BLaER1 treated with 17β-estradiol and CSF1 and Interleukin-3, amounts not matched to agents 10 nM and 100 nM (cell line): Measurements from ENCODE around the gene SNAPC1.
"Not testable (repeated sequence)": the region's sequence is repeated elsewhere in the genome, so short reads cannot be mapped to it uniquely, and the experiment has no call there.

Experiments used
- H3K27ac ChIP-seq, 11 experiments: shearing (Covaris generic); formaldehyde crosslinking; 2 replicates each; pipeline ENCODE4 v1.8.1; 2022
- H3K27me3 ChIP-seq, 11 experiments: shearing (Covaris generic); formaldehyde crosslinking; 2 replicates each; pipeline ENCODE4 v1.8.1; 2022
- H3K36me3 ChIP-seq, 11 experiments: shearing (Covaris generic); formaldehyde crosslinking; 2 replicates each; pipeline ENCODE4 v1.8.1; 2022
- H3K4me1 ChIP-seq, 10 experiments: shearing (Covaris generic); formaldehyde crosslinking; 2 replicates each; pipeline ENCODE4 v1.8.1; 2022
- H3K4me2 ChIP-seq, 11 experiments: shearing (Covaris generic); formaldehyde crosslinking; 2 replicates each; pipeline ENCODE4 v1.8.1; 2022
- H3K4me3 ChIP-seq, 10 experiments: shearing (Covaris generic); formaldehyde crosslinking; 2 replicates each; pipeline ENCODE4 v1.8.1; 2022
- H3K9ac ChIP-seq, 11 experiments: shearing (Covaris generic); formaldehyde crosslinking; 2 replicates each; pipeline ENCODE4 v1.8.1; 2022
- H3K9me3 ChIP-seq, 11 experiments: shearing (Covaris generic); formaldehyde crosslinking; replicated peaks in 1 of 11; 2 replicates each; pipeline ENCODE4 v1.8.1; 2022
- H4K20me1 ChIP-seq, 11 experiments: shearing (Covaris generic); formaldehyde crosslinking; 2 replicates each; pipeline ENCODE4 v1.8.1; 2022
- Cebpa-rat ChIP-seq, 11 experiments: shearing (Covaris generic); IDR thresholded peaks; 2 replicates each; pipeline ENCODE4 v1.8.1; 2022

The SNAPC1 gene

DNA sequence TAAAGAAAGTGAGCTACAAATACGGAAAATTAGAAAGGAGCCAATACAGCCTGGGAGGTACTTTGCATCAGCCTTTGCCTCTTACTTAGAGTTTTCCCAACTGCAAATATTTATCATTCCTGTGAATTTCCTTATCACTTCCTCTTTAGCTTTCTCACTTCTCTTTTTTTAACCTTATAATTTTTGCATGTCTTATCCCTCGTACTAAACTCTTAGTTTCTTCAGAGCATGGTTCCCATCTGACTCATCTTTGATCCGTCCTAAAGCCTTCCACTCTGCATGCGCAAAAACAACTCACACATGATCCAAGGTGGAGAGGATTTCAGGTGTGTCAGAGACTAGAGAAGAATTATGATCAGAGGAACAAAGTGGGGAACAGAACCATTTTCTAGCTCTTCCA is 9.6 kb upstream of the SNAPC1 start:
- peak overlapping the region in 3 of 11 experiments; percentile 30 to 86 (median 82); a peak in 6 of 22 replicates for H3K27ac ChIP-seq
- peak overlapping the region; percentile 73 to 95 (median 90); a peak in 19 of 22 replicates for H3K4me2 ChIP-seq
- no peaks in the 10 kb centered on the region for H3K9me3 ChIP-seq
- no peaks in the 10 kb centered on the region for H3K27me3 ChIP-seq
- TF ChIP-seq Cebpa-rat (IDR thresholded peaks at IDR 0.05) = no peak
- H4K20me1 ChIP-seq = peaks cover 0 to 53% (median 17%) of the 10 kb centered on the region in 11 experiments; a peak in 15 of 22 replicates
- H3K36me3 ChIP-seq = peaks cover 6 to 29% (median 17%) of the 10 kb centered on the region in 11 experiments; a peak in 21 of 22 replicates
- H3K4me1 ChIP-seq = peaks cover 39 to 73% (median 53%) of the 10 kb centered on the region in 10 experiments
- no peak overlapping the region for H3K4me3 ChIP-seq
- no peak overlapping the region for H3K9ac ChIP-seq

DNA sequence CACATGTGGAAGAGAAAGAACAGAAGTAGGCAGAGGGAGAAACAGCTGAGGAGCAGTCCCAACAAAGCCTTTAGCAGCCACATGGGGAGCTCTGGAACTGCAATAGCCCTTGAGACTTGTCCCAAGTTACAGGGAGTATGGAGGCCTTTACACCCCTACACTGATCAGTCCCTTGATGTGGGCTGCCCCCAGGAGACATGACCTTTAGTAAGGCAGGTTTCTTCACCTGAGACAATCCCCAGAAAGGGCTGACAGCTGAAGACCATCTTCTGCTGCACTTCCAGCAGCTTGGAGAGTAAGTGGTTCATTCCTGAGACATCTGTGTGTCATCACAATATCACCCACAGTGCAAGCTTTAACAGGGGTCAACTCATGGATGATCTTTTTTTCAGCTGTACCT is 8.6 kb upstream of the SNAPC1 start:
- Histone ChIP-seq H3K27ac (peak overlapping the region in 1 of 11 experiments; percentile 18; a peak in 1 of 22 replicates), H3K9ac (no peak overlapping the region), H3K4me1 (peaks cover 39 to 63% (median 45%) of the 10 kb centered on the region in 10 experiments), H4K20me1 (peaks cover 0 to 43% (median 14%) of the 10 kb centered on the region in 11 experiments; a peak in 14 of 22 replicates), H3K27me3 (no peaks in the 10 kb centered on the region), H3K36me3 (peaks cover 0 to 19% (median 8%) of the 10 kb centered on the region in 11 experiments; a peak in 15 of 22 replicates), H3K4me3 (no peak overlapping the region), H3K4me2 (peak overlapping the region in 3 of 11 experiments; percentile 70 to 91 (median 87); a peak in 5 of 22 replicates), H3K9me3 (no peaks in the 10 kb centered on the region)
- TF ChIP-seq Cebpa-rat (IDR thresholded peaks at IDR 0.05) = no peak

GRCh38 chr14:61754627-61755381 is 7.4 kb upstream of the SNAPC1 start:
- Histone ChIP-seq H4K20me1 (peaks cover 0 to 31% (median 3%) of the 10 kb centered on the region in 11 experiments; a peak in 11 of 22 replicates), H3K27ac (no peak overlapping the region), H3K4me1 (peaks cover 30 to 51% (median 34%) of the 10 kb centered on the region in 10 experiments)

DNA sequence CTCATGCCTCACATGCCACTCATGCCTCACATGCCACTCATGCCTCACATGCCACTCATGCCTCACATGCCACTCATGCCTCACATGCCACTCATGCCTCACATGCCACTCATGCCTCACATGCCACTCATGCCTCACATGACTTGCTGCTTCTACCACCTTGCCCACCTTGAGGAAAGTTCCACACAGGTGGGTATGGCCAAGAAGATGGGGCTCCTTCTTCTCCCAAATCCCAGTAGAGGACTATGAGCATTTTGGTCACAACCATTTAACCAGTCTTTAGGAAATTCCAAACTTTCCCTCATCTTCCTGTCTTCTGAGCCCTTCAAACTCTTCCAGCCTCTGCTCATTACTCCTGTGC is 6.9 kb upstream of the SNAPC1 start:
- not testable (repeated sequence) for H3K27ac ChIP-seq, H3K9me3 ChIP-seq, H3K27me3 ChIP-seq, H3K9ac ChIP-seq, H3K4me3 ChIP-seq, H3K4me2 ChIP-seq
- Histone ChIP-seq H3K36me3 (peaks cover 0 to 11% (median 0%) of the 10 kb centered on the region in 11 experiments; a peak in 2 of 22 replicates), H4K20me1 (peaks cover 0 to 25% (median 0%) of the 10 kb centered on the region in 11 experiments; a peak in 5 of 22 replicates), H3K4me1 (peaks cover 25 to 45% (median 28%) of the 10 kb centered on the region in 10 experiments)

More at GRCh38 chr14:61754627-61755381, 7.4 kb upstream of the SNAPC1 start:
- Histone ChIP-seq H3K36me3 (peaks cover 0 to 11% (median 0%) of the 10 kb centered on the region in 11 experiments; a peak in 3 of 22 replicates), H3K9me3 (no peaks in the 10 kb centered on the region), H3K27me3 (no peaks in the 10 kb centered on the region), H3K4me3 (no peak overlapping the region), H3K4me2 (no peak overlapping the region), H3K9ac (no peak overlapping the region)
- TF ChIP-seq Cebpa-rat (IDR thresholded peaks at IDR 0.05) = no peak

- Histone ChIP-seq H3K27ac (no peak overlapping the region), H4K20me1 (peaks cover 0 to 21% (median 0%) of the 10 kb centered on the region in 11 experiments; a peak in 2 of 22 replicates), H3K4me1 (peaks cover 18 to 42% (median 21%) of the 10 kb centered on the region in 10 experiments), H3K36me3 (peaks cover 0 to 11% (median 0%) of the 10 kb centered on the region in 11 experiments; a peak in 2 of 22 replicates), H3K9ac (no peak overlapping the region), H3K9me3 (no peaks in the 10 kb centered on the region; a peak in 1 of 22 replicates), H3K27me3 (no peaks in the 10 kb centered on the region), H3K4me2 (no peak overlapping the region), H3K4me3 (no peak overlapping the region)
- no peak for TF ChIP-seq Cebpa-rat (IDR thresholded peaks at IDR 0.05)
Observed at GRCh38 chr14:61756135-61756534, 6.1 kb upstream of the SNAPC1 start.

GRCh38 chr14:61759878-61760277 is 2.3 kb upstream of the SNAPC1 start:
- Histone ChIP-seq H4K20me1 (peaks cover 0 to 5% (median 0%) of the 10 kb centered on the region in 11 experiments; a peak in 4 of 22 replicates), H3K9me3 (no peaks in the 10 kb centered on the region; a peak in 1 of 22 replicates), H3K4me2 (no peak overlapping the region), H3K27me3 (no peaks in the 10 kb centered on the region), H3K36me3 (0 out of 22 replicates have a peak, but pooled peaks cover 0 to 5% (median 0%) of the 10 kb centered on the region in 11 experiments), H3K27ac (no peak overlapping the region), H3K9ac (no peak overlapping the region), H3K4me3 (no peak overlapping the region), H3K4me1 (peaks cover 23 to 33% (median 28%) of the 10 kb centered on the region in 10 experiments)
- TF ChIP-seq Cebpa-rat (IDR thresholded peaks at IDR 0.05) = no peak

DNA sequence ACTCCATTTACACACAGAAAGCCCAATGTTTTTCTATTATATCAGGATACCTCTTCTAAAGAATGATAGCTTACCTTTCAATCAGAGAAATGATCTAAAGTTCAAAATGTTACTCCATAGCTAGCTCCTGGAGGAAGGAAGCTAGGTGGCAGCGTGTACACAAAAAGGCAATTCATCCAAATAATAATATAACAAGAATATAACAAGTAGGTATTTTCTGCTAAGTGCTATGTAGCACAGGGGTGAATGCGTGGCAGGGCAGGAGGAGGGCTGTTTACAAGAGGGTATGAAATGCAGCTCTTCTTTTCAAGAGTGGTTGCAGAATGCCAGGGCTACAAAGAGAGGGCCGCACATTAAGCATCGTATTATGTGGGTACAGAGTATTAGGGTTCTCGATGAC is 663 bp upstream of the SNAPC1 start:
- Histone ChIP-seq H3K4me2 (peak overlapping the region; percentile 69 to 94 (median 85)), H3K27ac (peak overlapping the region; percentile 71 to 89 (median 80)), H3K9ac (peak overlapping the region; percentile 77 to 87 (median 83); a peak in 21 of 22 replicates), H3K27me3 (no peaks in the 10 kb centered on the region), H3K36me3 (peaks cover 0 to 22% (median 8%) of the 10 kb centered on the region in 11 experiments; a peak in 9 of 22 replicates), H3K4me3 (peak overlapping the region; percentile 71 to 94 (median 82)), H3K4me1 (peaks cover 30 to 48% (median 39%) of the 10 kb centered on the region in 10 experiments), H4K20me1 (peaks cover 0 to 20% (median 0%) of the 10 kb centered on the region in 11 experiments; a peak in 7 of 22 replicates), H3K9me3 (no peaks in the 10 kb centered on the region; a peak in 1 of 22 replicates)
- TF ChIP-seq Cebpa-rat (IDR thresholded peaks at IDR 0.05) = no peak

GRCh38 chr14:61764342-61765122 is 2.3 kb downstream of the SNAPC1 start:
- Histone ChIP-seq H3K4me1 (peaks cover 30 to 48% (median 39%) of the 10 kb centered on the region in 10 experiments), H3K36me3 (peaks cover 24 to 52% (median 37%) of the 10 kb centered on the region in 11 experiments), H3K9me3 (no peaks in the 10 kb centered on the region; a peak in 1 of 22 replicates), H4K20me1 (peaks cover 0 to 21% (median 0%) of the 10 kb centered on the region in 11 experiments; a peak in 7 of 22 replicates), H3K9ac (peak overlapping the region in 2 of 11 experiments; percentile 81 to 85; a peak in 3 of 22 replicates), H3K27me3 (no peaks in the 10 kb centered on the region), H3K27ac (no peak overlapping the region), H3K4me2 (peak overlapping the region; percentile 84 to 96 (median 92); a peak in 21 of 22 replicates), H3K4me3 (no peak overlapping the region; a peak in 3 of 20 replicates)
- peak in 2 of 11 experiments; percentile 18 to 55; a peak in 1 of 22 replicates for TF ChIP-seq Cebpa-rat (IDR thresholded peaks at IDR 0.05)
